AG04449 (cell line): ENCODE results near the gene PALB2.

ENCODE experiments used
- CTCF ChIA-PET: fragments of 350-600 bp; formaldehyde crosslinking; extraction: SDS; loops from one replicate; lab custom pipeline; 2021; ENCODE audit warnings: antibody characterized with exemption; lab: Yijun Ruan, JAX
- POLR2A ChIA-PET: fragments of 400-600, 350-600 bp; formaldehyde crosslinking; extraction: SDS; loops from one replicate; lab custom pipeline; 2020; ENCODE audit warnings: antibody characterized with exemption, inconsistent platforms; lab: Yijun Ruan, JAX
- DNase-seq: peaks from one replicate; pipeline ENCODE4 v3.0.0-alpha.2; 2010; ENCODE audit warnings: low read depth, low spot score
- H3K4me3 ChIP-seq: 2 replicates; pipeline ENCODE4 v1.5.1; 2011; ENCODE audit warnings: low read depth, mild to moderate bottlenecking, control low read depth, low read length
- CTCF ChIP-seq: IDR thresholded peaks from one replicate; pipeline ENCODE4 v1.5.1; 2011; ENCODE audit warnings: mild to moderate bottlenecking, moderate library complexity, low read length, control low read depth, inconsistent platforms; ENCODE audit not compliant: insufficient read depth; ENCODE audit errors: missing control alignments

The PALB2 gene

DNA sequence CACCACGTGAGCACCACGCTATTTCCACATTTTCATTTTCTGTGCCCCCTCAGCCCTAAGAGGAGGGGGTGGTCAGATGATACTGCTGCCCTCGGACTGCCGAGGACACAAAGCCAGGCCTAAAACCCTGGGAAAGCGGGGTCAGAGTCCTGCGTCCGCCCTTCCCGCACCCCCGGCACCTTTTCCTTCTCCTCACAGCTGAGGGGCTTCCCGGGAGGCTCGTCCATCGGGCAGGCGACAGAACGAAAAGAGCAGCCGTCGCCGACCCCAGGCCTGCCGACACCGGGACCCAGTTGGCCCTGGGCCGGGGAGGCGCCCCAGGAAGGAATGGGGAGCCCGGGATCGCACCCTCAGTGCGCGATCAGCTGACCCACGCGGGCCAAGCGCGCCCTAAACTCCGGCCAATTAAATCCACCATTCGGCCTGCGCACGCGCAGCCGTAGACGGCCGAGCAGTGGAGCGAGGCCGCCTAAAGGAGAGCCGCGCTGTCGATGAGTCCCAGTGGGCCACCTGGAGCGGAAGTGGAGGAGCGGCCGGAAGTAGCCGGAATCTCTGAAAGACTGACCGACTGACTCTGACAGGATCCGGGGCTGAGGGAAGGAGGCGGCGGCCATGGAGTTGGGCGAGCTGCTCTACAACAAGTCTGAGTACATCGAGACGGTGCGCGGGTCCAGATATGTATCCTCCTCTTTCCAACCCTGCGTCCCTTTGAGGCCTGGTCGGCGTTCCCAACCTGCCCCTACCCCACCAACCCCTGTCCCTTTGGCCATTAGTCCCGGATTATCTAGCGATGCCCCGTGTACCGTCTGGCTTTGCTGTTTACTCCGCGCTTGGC is at the start of gene PALB2, which contains the start of gene DCTN5:
PALB2 (minus strand) TSS at position 380 of the 835 bp plus-strand sequence; CDS start at position 227, 153 bp downstream.
DCTN5 (plus strand) TSS at position 536 of the 835 bp plus-strand sequence; CDS start at position 613, 77 bp downstream.
- ChIA-PET POLR2A (interaction anchor here (0.7 to 1.3 kb wide), 3 partner anchors 10 to 24 kb away, joined by 3 to 6 read pairs (median 3); no protein-coding TSS in a partner anchor), CTCF (interaction anchor here (1.1 to 1.7 kb wide), 3 partner anchors 37 to 82 kb away, joined by 4 to 10 read pairs (median 5); partner anchors contain the start of genes NDUFAB1 and PLK1)
- H3K4me3 ChIP-seq, result peak within 1 kb of the TSS; percentile 99
- DNase-seq, result peak; percentile 51
- no peak for TF ChIP-seq CTCF

GRCh38 chr16:23689442-23690187 is 48.5 kb upstream of the PALB2 start:
- DNase-seq, result no peak
- CTCF ChIA-PET, result no interaction called here
- no peak overlapping the region for H3K4me3 ChIP-seq
- no peak for TF ChIP-seq CTCF
- POLR2A ChIA-PET, result interaction anchor here (0.6 kb wide), 1 partner anchor 281 kb away, joined by 3 read pairs; no protein-coding TSS in a partner anchor

GRCh38 chr16:23687034-23687808 is 46.1 kb upstream of the PALB2 start:
- no peak for TF ChIP-seq CTCF
- POLR2A ChIA-PET, result no interaction called here
- no peak for DNase-seq
- CTCF ChIA-PET, result no interaction called here
- H3K4me3 ChIP-seq, result no peak overlapping the region

DNA sequence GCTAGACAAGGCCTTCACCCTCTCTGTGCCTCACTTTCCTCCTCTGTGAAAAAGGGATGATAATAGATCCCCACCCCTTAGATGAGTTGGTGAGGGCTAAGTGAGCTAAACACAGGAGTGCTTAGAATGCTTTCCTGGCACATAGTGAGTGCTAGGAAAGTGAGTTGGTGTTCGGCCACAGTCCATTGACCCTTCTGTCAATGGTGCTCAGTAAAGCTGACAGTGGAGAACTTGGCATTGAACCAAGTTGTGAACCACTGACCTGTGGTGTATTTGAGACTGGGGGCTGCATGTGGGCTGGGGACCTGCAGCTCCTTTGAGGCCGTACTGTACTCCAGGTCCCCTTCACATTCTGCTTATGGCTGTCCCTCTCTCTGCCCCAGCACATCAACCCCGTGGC is 42.4 kb upstream of the PALB2 start:
- no peak for DNase-seq
- no peak overlapping the region for H3K4me3 ChIP-seq
- POLR2A ChIA-PET, result no interaction called here
- no peak for TF ChIP-seq CTCF
- CTCF ChIA-PET, result interaction anchor here (0.6 kb wide), 1 partner anchor 1547 kb away, joined by 3 read pairs; no protein-coding TSS in a partner anchor

GRCh38 chr16:23682181-23682580 is 41.1 kb upstream of the PALB2 start:
- no peak for DNase-seq
- ChIA-PET POLR2A (no interaction called here), CTCF (interaction anchor here (1.5 kb wide), 1 partner anchor 12 kb away, joined by 3 read pairs; no protein-coding TSS in a partner anchor)
- TF ChIP-seq CTCF, result no peak
- H3K4me3 ChIP-seq, result no peak overlapping the region
